ENCODE data around the gene GFRA1.

- no peak for TF ChIP-seq CTCF (IDR thresholded peaks at IDR 0.05)
- TF ChIP-seq EZH2 (IDR thresholded peaks at IDR 0.05; ENCODE audit: borderline replicate concordance, insufficient read depth, low read depth, low read length, poor library complexity, severe bottlenecking), result no peak
Measured at GRCh38 chr10:116026315-116026714, 246.7 kb downstream of the GFRA1 start.

Data from B cell (primary cell).